ENCODE measurements around the gene ARMH3. TPM values are rescaled to one million over a fixed set of nuclear protein-coding genes. Genes with fewer than 3 reads are reported as not detected.

ARMH3 gene
- total RNA-seq, 1 experiment from 2014 or later = 17.1 TPM

GRCh38 chr10:102065561-102066398, 9.8 kb upstream of the ARMH3 start:
- peak overlapping the region; percentile 81 for H3K4me3 Mint-ChIP-seq
- no peaks in the 10 kb centered on the region for H3K36me3 Mint-ChIP-seq
- H3K27me3 Mint-ChIP-seq (ENCODE audit: low read depth) = peaks cover 22% of the 10 kb centered on the region
- no peak overlapping the region for H3K27ac Mint-ChIP-seq
- no peaks in the 10 kb centered on the region for H3K9me3 Mint-ChIP-seq
- ATAC-seq (peak; percentile 67), DNase-seq (ENCODE audit: low spot score) (peak; percentile 57)
- ChIA-PET CTCF (interaction anchor here (0.6 to 9.0 kb wide), 7 partner anchors 8 to 1801 kb away, joined by 3 to 134 read pairs (median 3); partner anchors contain the start of genes ARMH3 and KCNIP2), POLR2A (interaction anchor here (0.8 to 1.4 kb wide), 2 partner anchors 10 to 278 kb away, joined by 5 to 6 read pairs; partner anchors contain the start of gene ARMH3)
- H3K4me1 Mint-ChIP-seq = peaks cover 15% of the 10 kb centered on the region
- TF ChIP-seq ZNF138 (CRISPR knock-in tag; conservative IDR thresholded peaks at IDR 0.05) (0 out of 2 replicates have a peak, but pooled peaks have one; percentile 19), AR (CRISPR knock-in tag; IDR thresholded peaks at IDR 0.05) (no peak), ZNF317 (CRISPR knock-in tag; IDR thresholded peaks at IDR 0.05; ENCODE audit: borderline replicate concordance, low read depth) (no peak), ATF2 (CRISPR knock-in tag; IDR thresholded peaks at IDR 0.05; ENCODE audit: borderline replicate concordance, low read depth) (no peak), HMGXB4 (CRISPR knock-in tag; IDR thresholded peaks at IDR 0.05) (peak; percentile 20; the same call in 1 of the 2 replicates), OVOL2 (CRISPR knock-in tag; IDR thresholded peaks at IDR 0.05; ENCODE audit: borderline replicate concordance) (no peak), ZNF396 (CRISPR knock-in tag; IDR thresholded peaks at IDR 0.05; ENCODE audit: borderline replicate concordance) (no peak), EMX1 (CRISPR knock-in tag; IDR thresholded peaks at IDR 0.05) (no peak), FOXP1 (CRISPR knock-in tag; IDR thresholded peaks at IDR 0.05; ENCODE audit: borderline replicate concordance) (no peak; the same call in 1 of the 2 replicates), ZBTB43 (CRISPR knock-in tag; IDR thresholded peaks at IDR 0.05) (no peak), SOX15 (CRISPR knock-in tag; IDR thresholded peaks at IDR 0.05) (no peak), FOXP4 (CRISPR knock-in tag; IDR thresholded peaks at IDR 0.05) (peak; percentile 18; the same call in 1 of the 2 replicates), PRDM15 (CRISPR knock-in tag; IDR thresholded peaks at IDR 0.05) (0 out of 2 replicates have a peak, but pooled peaks have one; percentile 7), IRF2 (CRISPR knock-in tag; IDR thresholded peaks at IDR 0.05; ENCODE audit: borderline replicate concordance, low read depth) (no peak; the same call in 1 of the 2 replicates), ETV6 (CRISPR knock-in tag; IDR thresholded peaks at IDR 0.05) (no peak), ZNF425 (CRISPR knock-in tag; conservative IDR thresholded peaks at IDR 0.05) (no peak), CDX4 (CRISPR knock-in tag; IDR thresholded peaks at IDR 0.05; ENCODE audit: borderline replicate concordance) (no peak), NFE2L1 (CRISPR knock-in tag; IDR thresholded peaks at IDR 0.05) (no peak), CREB1 (CRISPR knock-in tag; IDR thresholded peaks at IDR 0.05) (no peak)
